DMS 273 (cell line): ENCODE measurements around the gene LENG8.

Experiments used
- DNase-seq: peaks from one replicate; lab custom pipeline; 2025; ENCODE audit not compliant: unreplicated experiment; lab: John Stamatoyannopoulos, UW

The LENG8 gene

DNA sequence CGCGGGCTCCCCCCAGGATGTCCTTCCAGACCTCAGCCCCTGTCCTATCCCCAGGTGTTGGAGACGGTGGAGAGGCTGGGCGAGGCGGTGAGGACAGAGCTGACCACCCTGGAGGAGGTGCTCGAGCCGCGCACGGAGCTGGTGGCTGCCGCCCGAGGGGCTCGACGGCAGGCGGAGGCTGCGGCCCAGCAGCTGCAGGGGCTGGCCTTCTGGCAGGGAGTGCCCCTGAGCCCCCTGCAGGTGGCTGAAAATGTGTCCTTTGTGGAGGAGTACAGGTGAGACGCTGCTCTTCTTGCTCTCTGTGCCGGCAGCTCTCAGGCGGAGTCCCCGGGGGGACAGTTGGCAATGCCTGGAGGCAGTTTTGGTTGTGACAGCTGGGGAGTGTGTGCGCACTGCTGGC lies 26.9 kb upstream of the LENG8 start:
- DNase-seq: peak; percentile 41

DNA sequence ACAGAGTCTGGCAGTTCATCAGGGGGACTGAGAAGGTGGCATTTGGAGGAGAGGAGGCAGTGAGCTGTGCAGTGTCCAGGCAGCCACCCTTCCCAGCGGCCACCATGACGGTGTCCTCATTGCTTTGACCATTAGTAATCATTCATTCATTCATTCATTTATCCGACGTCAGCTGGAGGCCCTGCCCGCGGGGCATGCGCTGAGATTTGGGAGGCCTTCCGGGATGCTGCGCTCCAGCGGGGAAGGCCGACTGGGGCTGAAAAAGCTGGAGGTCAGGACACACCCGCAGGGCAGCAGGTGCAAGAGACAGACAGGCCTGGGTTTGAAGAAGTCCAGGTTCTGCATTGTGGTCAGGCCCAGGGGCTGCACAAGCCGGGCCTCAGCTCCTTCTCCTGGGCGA lies 24.8 kb upstream of the LENG8 start:
- no peak for DNase-seq

DNA sequence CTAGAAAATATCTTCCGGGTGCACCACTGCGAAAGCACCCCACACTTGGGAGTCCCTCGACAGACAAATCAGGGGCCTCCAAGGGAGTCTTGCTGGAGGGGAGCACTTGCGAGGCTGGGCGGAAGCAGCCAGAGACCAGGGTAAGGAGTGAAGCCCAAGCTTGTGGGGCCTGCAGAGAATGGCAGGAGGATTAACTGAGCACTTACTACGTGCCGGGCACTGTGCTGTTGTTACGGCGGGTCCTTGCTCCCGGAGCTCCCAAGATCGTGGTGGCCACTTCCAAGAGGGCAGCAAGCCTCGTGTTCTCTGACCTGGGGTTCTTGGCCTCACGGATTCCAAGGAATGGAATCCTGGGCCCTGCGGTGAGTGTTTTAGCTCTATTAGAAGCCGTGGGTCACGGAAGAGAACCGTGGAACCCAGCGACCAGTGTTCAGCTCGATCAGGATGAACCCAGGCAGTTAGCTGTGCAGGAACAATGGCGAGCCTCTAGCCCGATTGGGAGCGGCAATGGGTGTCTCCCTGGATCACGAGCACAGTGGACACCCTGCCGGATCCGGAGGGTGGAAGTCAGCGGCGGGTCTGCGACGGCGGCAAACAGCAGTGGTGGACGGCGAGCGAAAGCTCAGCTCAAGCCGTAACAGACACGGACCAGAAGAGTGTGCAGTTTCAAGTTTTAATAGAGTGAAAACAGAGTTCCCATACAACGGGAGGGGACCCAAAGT lies 24.2 kb upstream of the LENG8 start:
- DNase-seq: no peak

DNA sequence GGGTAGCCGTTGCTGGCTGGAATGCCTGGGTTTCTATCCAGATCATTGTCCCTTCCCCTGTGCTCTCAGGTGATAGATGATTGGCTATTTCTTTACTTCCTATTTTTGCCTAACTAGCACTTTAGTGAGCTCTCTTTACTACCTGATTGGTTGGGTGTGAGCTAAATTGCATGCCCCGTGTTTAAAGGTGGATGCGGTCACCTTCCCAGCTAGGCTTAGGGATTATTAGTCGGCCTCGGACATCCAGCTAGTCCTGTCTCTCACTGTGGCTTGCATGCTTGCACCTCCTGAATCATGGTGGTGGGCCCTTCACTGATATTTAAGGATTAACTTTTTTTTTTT lies 23.6 kb upstream of the LENG8 start:
- no peak for DNase-seq

DNA sequence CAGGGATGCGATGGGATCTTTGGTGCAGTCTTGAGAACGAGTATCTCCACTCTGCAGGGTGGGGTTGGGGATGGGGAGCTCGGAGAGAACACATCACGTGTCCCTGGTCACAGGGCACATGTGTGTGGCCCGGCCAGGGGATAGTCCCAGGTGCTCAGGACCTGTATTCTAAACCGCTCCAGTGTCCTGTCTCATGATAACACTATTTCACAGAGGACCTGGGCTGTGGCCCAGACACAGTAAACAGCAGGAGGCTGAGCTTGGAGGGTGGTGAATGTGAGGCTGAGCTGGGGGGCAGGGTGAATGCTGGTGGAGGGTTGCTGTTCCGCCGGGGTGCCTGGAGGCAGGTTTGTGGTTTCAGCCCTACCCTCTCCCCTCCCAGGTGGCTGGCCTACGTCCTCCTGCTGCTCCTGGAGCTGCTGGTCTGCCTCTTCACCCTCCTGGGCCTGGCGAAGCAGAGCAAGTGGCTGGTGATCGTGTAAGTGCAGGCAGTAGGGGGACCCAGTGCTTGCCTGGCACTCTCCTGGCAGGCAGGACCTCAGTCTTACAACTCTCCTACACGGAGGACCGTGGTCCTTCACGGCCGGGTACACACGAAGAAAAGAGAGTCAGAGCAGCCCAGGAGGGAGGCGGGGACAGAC lies 22.6 kb upstream of the LENG8 start:
- DNase-seq: no peak

DNA sequence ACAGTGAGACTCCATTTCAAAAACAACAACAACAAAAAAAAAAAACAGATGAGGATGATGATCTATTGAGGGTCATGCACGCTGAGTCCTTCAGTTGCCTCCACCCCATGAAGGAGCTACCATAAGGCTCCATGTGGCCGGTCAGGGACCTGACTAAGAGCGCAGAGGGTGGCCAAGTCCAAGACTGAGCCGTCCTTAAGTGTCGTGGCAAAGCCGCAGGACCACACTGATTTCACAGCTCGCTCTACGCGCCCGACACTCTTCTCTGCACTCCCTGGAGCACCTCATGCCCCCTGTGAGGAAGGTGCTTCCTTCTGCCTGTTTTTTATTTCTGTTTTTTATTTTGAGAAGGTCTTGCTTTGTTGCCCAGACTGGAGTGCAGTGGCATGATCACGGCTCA lies 21.4 kb upstream of the LENG8 start:
- no peak for DNase-seq

DNA sequence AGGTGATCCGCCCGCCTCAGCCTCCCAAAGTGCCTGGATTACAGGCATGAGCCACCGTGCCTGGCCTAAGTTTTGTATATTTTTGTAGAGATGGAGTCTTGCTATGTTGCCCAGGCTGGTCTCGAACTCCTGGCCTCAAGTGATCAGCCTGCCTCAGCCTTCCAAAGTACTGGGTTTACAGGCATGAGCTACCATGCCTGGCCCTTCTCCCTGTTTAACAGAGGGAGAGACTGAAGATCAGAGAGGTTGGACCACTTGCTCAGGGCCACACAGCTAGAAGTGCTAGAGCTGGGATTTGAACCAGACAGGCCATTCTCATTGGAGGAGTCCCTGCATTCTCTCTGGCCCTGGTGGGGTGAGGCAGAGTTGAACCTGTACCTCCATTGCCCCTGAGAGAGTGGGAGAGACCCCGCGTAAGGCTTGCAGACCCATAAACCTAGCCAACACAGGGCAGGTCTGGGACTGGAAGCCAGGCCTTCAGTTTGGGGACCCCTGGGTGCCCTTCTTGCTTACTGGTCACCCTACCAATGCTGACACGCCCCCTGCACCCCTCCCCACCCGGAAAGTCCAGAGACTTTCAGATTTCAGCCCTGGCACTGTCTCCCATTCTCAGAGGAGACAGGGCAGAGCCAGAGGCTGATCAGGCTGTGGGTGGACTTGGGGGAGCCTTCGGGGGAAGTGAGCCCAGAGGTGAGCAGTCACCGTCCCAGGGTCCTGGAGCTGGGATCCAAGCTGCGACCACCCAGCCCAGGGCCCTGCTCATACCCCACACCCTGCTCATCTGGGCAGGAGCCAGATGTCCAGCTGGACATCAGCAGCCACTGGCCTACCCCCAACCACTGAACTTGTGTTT lies 20.4 kb upstream of the LENG8 start:
- no peak for DNase-seq

DNA sequence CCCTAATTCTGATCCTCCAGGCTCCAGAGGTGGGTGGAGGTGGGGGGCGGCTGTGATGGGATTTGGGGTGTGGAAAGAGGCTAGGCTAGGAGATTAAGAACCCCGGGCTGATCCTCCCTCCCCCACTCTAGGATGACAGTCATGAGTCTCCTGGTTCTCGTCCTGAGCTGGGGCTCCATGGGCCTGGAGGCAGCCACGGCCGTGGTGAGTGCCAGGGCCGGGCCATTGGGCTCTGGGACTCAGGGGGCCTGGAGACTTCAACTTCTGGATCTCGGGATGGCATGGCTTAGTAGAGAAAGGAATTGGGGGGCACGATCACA lies 19.9 kb upstream of the LENG8 start:
- DNase-seq: no peak

DNA sequence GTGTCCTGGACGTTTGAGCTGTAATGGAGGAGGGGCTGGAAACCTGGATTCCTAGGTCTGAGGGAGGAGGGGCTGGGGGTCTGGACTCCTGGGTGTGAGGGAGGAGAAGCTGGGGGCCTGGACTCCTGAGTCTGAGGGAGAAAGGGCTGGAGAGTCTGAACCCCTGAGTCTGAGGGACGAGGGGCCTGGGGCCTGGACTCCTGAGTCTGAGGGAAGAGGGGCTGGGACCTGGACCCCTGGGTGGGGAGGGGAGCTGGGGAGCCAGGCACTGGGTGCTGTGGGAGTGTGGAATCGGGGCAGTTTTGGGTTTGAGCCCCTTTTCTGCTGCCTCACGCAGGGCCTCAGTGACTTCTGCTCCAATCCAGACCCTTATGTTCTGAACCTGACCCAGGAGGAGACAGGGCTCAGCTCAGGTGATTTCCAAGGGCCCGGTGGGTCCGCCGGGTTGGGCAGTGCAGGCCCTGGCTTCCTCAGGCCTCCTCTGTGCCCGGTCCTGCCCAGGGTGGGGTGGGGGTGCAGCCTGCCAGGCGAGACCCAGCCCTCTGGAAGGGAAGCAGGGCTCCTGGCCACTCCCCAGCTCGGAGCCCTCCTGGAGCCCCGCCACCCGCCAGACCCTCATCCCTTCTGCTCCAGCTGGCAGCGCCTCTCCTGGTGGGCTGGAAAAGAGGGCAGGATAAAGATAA lies 19.3 kb upstream of the LENG8 start:
- peak; percentile 29 for DNase-seq

DNA sequence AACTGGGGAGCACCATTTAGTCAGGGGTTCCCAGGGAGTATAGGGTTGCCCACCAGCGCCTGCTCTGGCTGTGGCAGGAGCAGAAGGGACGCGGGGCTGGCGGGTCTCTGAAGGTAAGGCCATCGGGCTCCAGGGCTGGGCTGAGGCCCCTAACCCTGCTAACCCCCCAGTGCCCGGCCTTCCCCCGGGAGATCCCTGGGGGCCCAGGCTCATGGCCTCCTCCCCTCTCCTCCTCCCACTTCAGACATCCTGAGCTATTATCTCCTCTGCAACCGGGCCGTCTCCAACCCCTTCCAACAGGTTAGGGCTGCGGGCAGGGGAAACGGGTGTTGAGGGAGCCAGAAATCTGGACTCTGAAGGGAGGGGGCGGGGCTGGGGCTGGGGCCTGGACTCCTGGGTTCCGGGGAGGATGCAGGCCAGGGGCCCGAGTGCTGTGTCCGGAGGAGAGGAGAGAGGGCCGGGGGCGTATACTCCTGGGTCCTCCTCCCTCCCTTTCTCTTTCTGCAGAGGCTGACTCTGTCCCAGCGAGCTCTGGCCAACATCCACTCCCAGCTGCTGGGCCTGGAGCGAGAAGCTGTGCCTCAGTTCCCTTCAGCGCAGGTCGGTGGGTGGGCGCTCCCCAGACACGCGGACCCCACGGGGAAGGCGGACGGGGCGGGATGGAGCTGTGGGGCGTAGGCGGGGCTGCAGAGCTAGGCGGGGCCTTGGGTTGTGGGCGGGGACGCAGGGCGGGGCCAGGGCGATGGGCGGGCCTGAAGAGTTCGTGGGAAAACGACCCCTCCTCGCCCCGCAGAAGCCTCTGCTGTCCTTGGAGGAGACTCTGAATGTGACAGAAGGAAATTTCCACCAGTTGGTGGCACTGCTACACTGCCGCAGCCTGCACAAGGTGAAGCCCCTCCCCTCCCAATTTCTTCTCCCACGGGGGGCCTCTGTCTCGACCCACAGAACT lies 18.4 kb upstream of the LENG8 start:
- DNase-seq: peak; percentile 55

DNA sequence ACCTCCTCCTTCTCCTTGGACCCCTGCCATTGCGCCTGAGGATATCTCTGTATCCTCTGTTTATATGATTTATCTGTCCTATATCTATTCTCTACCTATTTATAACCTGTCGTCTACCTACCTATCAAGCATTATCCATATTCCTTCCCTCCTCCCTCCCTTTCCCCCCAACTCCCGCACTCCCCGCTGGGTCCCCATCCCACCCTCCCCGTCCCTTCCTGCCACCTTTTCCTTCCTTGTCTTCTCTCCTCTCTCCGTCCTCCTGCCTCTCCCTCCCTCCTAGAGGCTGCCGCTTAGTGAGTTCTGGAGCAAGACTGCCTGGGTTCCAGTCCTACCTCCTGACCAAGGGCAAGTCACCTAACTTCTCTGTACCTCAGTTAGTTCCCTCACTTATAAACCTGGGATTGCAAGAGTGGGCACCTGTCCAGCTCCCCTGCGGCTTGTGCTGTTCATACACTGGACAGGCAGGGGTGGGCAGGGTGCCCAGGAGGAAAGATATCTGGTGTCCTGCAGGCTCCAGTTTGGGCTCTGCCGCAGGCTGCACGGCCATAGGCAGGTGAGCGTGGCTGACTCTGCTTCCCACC lies 17.7 kb upstream of the LENG8 start:
- DNase-seq: peak; percentile 34

DNA sequence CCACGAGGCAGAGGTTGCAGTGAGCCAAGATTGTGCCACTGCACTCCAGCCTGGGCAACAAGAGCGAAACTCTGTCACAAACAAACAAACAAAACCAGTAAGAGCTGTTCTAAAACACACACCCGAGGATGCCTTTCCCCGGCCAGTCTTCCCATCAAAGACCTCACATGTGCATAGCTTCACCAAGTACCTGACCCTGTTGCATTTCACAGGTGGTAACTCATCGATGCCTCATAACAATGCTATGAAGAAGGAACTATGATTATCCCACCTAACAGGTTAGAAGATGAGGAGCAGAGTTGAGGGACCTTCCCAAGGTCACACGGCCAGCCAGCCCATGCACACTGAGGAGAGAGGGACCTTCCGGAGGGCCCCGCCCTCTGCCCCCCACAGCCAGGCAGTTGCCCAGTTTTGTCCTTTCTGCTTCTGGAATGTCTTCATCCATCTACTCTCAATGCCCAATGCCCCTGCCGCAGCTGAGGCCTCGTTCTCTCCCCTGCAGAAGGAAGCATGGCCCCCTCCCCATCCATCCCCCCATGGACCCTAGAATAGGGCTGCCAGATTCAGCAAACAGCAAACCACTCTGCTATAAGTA lies 16.8 kb upstream of the LENG8 start:
- no peak for DNase-seq

DNA sequence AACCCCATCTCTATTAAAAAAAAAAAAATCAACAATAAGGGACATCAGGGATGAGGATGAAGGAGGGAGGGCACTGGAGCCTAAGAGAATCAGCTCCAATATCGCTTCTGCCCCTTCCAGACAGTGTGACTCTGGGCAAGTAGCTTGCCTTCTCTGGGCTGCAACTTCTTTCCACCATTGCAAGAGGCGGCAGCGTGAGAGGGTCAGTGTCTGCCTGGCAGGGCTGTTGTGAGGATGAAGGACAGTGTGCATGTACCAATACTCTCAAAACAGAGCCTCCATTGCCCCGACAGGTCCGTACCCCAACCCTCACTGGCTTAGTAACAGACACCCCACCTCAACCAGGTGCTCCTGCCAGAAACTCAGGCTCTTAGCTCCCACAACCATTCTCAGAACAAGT lies 15.3 kb upstream of the LENG8 start:
- no peak for DNase-seq

DNA sequence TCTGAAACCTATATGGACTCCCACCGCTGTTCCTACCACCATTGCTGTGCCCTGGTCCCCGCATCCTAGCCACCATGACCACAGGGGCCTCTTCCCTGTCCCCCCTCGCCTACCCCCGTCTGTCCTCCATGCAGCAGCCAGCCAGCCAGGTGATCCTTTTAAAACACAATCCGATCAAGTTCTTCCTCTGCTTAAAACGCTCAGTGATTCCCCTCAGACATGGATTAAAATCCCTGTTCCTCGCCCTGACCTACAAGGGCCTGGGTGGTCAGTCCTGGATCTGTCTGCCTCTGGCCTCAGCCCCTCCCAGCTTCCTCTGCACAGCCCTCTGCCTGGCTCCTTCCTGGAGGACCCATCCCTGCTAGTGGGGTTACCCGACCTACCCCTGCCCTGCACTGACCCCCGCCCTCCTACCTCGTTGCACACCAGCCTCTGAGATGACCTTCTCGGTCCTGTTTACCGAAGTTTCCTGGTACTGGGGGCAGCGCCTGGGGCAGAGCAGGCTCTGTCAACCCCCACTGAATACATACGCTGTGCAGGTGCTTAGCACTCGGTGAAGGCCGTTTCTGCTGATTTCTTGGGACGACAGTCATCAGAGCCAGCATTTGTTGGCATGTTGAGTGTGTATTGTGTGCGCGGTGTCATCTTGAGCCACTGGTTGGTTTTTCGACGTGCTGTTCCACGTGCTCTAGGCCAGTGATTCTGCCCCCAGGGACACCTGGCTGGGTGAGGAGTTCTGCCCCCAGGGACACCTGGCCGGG lies 14.7 kb upstream of the LENG8 start:
- no peak for DNase-seq

DNA sequence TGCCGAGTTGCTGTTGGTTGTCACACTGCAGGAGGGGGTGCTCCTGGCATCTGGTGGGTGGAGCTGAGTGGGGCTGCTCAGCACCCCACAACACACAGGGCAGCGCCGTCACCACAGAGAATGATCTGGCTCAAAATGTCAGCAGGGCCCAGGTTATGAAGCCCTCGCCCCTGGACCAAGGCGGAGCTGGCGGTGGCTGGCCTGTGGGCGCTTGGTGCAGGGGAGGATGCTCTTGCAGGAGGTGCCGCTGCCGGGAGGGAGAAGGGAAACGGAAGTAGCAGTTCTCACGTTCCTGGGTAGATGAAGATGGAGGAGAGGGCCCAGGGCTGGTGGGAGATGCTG lies 14.2 kb upstream of the LENG8 start:
- no peak for DNase-seq

DNA sequence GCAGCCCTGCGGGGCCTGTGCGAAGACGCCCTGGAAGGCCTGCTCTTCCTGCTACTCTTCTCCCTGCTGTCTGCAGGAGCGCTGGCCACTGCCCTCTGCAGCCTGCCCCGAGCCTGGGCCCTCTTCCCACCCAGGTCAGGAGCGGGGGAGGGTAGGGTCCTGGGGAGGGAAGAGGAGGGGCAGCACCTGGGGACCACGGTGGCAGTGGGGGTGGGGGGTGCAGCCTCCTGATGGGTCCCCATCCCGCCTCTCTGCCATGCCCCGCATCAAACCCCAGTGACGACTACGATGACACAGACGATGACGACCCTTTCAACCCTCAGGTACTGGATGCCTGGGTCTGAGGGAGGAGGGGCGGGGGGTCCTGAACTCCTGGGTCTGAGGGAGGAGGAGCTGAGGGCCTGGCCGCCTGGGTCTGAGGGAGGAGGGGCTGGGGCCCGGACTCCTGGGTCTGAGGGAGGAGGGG lies 13.4 kb upstream of the LENG8 start:
- no peak for DNase-seq

DNA sequence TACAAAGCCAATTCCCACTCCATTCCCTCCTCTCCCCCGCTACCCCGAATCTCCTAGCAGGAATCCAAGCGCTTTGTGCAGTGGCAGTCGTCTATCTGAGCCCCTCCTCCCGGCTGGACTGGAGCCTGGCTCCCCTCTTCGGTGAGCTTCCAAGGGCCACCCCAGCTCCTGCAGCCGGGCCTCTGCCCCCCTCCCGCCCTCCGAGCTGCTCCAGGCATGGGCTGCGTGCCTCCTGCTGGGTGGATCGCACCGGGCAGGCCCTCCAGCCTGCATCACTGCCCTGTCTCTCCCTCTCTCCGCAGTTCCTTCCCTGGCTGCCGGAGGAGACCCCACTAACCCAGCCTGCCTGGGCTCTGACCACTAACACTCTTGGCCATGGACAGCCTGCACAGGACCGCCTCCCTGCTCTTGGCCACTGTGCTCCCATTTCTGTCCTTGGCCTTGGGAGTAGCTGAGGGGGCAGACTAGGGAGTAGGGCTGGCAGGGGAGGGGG lies 12.9 kb upstream of the LENG8 start:
- no peak for DNase-seq

DNA sequence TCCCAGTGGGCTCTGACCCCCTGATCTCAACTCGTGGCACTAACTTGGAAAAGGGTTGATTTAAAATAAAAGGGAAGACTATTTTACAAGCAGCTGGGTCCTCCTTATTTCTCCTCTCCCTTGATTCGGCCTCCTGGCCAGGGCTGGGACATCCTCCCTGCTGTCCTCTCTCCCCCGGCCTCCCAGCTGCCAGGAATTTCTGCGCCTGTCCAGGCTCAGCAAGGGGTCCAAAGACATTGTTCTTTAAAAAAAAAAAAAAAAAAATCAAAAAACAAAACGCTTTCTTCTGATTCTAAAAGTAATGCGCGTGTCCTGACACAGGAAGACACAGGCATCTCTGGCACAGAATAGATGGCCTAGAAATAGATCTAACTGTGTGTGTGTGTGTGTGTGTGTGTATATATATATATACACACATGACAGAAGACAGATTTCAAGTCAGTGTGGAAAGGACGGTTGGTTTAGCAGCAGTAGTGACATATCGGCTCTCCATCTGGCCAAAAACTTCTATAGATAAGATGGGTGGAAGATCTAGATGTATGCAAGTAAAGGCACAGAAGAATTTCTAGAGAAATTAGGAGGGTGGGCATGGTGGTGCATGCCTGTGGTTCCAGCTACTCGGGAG lies 12.3 kb upstream of the LENG8 start:
- DNase-seq: no peak
